IMR-90 (cell line): ENCODE measurements around the gene LINC00632. TPM values are rescaled to one million over a fixed set of nuclear protein-coding genes. Genes with fewer than 3 reads are reported as not detected.
A peak's percentile ranks its signal among the peaks of the same experiment; 100 is the strongest.

Experiments used
- ATAC-seq: fragments of 200-7000 bp; cut with Tn5 transposase; 2 replicates; pipeline ENCODE4 v1.9.1; 2020; ENCODE audit warnings: low read depth, mild to moderate bottlenecking, moderate library complexity
- Bru-seq: library from RNA; stranded (reverse); fragments of 400-500 nt; gene quantifications from one replicate; lab custom pipeline; 2021; lab: Mats Ljungman, UMichigan
- BruChase-seq, 2 experiments: library from RNA; stranded (reverse); fragments of 400-500 nt; gene quantifications; one replicate each; lab custom pipeline; 2021; lab: Mats Ljungman, UMichigan
- BruUV-seq: library from RNA; stranded (reverse); fragments of 400-500 nt; replicated peaks from 2 replicates; lab custom pipeline; 2021; lab: Mats Ljungman, UMichigan
- CTCF ChIA-PET: fragments of 300-600 bp; formaldehyde crosslinking; extraction: SDS; loops from one replicate; lab custom pipeline; 2021; ENCODE audit warnings: antibody characterized with exemption; lab: Yijun Ruan, JAX
- POLR2A ChIA-PET: fragments of 300-600 bp; sonication (Branson Sonifier 250); formaldehyde crosslinking; loops from one replicate; lab custom pipeline; 2022; ENCODE audit warnings: antibody characterized with exemption; ENCODE audit not compliant: unreplicated experiment; lab: Charles Lee
- DNase-seq: peaks from one replicate; pipeline ENCODE4 v3.0.0; 2013
- H2AFZ ChIP-seq: replicated peaks from 2 replicates; pipeline ENCODE3; 2013; ENCODE audit warnings: low read length, mild to moderate bottlenecking; ENCODE audit not compliant: poor library complexity
- H2AK5ac ChIP-seq: 2 replicates; pipeline ENCODE4 v1.6.1; 2013; ENCODE audit warnings: low read depth, low read length, inconsistent platforms
- H2AK9ac ChIP-seq: replicated peaks from 2 replicates; pipeline ENCODE3; 2013; ENCODE audit warnings: mild to moderate bottlenecking, low read depth, low read length, moderate library complexity; ENCODE audit not compliant: poor library complexity
- H2BK120ac ChIP-seq: 2 replicates; pipeline ENCODE4 v1.6.1; 2013; ENCODE audit warnings: low read depth, low read length, inconsistent platforms
- H2BK15ac ChIP-seq: 3 replicates; pipeline ENCODE4 v1.6.1; 2013; ENCODE audit warnings: low read depth, low read length, inconsistent platforms
- H2BK20ac ChIP-seq: 2 replicates; pipeline ENCODE4 v1.6.1; 2013; ENCODE audit warnings: low read depth, mild to moderate bottlenecking, inconsistent platforms, low read length, moderate library complexity
- H2BK5ac ChIP-seq: 2 replicates; pipeline ENCODE4 v1.6.1; 2013; ENCODE audit warnings: mild to moderate bottlenecking, low read depth, low read length, inconsistent platforms; ENCODE audit not compliant: poor library complexity, severe bottlenecking
- H3K14ac ChIP-seq: replicated peaks from 2 replicates; pipeline ENCODE4 v1.6.1; 2013; ENCODE audit warnings: low read depth, low read length, inconsistent platforms
- H3K18ac ChIP-seq: 2 replicates; pipeline ENCODE4 v1.6.1; 2013; ENCODE audit warnings: low read depth, low read length, control low read depth
- H3K23ac ChIP-seq: 2 replicates; pipeline ENCODE4 v1.6.1; 2013; ENCODE audit warnings: low read depth, low read length, inconsistent platforms
- H3K27ac ChIP-seq: 2 replicates; pipeline ENCODE4 v1.5.1; 2013; ENCODE audit warnings: mild to moderate bottlenecking, control low read depth, low read length; ENCODE audit not compliant: insufficient read depth
- H3K27me3 ChIP-seq: 2 replicates; pipeline ENCODE4 v1.6.1; 2013; ENCODE audit warnings: low read length; ENCODE audit not compliant: control insufficient read depth, insufficient read depth
- H3K36me3 ChIP-seq: 2 replicates; pipeline ENCODE4 v1.6.1; 2013; ENCODE audit warnings: low read length, mixed read lengths; ENCODE audit not compliant: control insufficient read depth, insufficient read depth
- H3K4ac ChIP-seq: 2 replicates; pipeline ENCODE4 v1.6.1; 2013; ENCODE audit warnings: low read depth, low read length, inconsistent platforms
- H3K4me1 ChIP-seq: 2 replicates; pipeline ENCODE4 v1.6.1; 2013; ENCODE audit warnings: low read length, mixed read lengths; ENCODE audit not compliant: control insufficient read depth, insufficient read depth
- H3K4me2 ChIP-seq: 2 replicates; pipeline ENCODE4 v1.6.1; 2013; ENCODE audit warnings: low read depth, mild to moderate bottlenecking, control low read depth, low read length, moderate library complexity
- H3K4me3 ChIP-seq: 2 replicates; pipeline ENCODE4 v1.5.1; 2013; ENCODE audit warnings: low read depth, mild to moderate bottlenecking, control low read depth, low read length, moderate library complexity; ENCODE audit not compliant: insufficient read depth
- H3K56ac ChIP-seq: 2 replicates; pipeline ENCODE4 v1.6.1; 2013; ENCODE audit warnings: low read length, inconsistent platforms; ENCODE audit not compliant: insufficient read depth; ENCODE audit errors: extremely low read depth
- H3K79me1 ChIP-seq, 2 experiments: 2 replicates each; pipeline ENCODE4 v1.6.1; 2013; ENCODE audit warnings: low read length in 2 of 2, inconsistent platforms in 1 of 2, low read depth in 1 of 2
- H3K9ac ChIP-seq: 2 replicates; pipeline ENCODE4 v1.6.1; 2013; ENCODE audit warnings: low read depth, low read length, control low read depth
- H3K9me1 ChIP-seq: 2 replicates; pipeline ENCODE4 v1.6.1; 2013; ENCODE audit warnings: low read length, inconsistent platforms; ENCODE audit not compliant: insufficient read depth
- H3K9me3 ChIP-seq: 2 replicates; pipeline ENCODE4 v1.6.1; 2013; ENCODE audit warnings: low read length; ENCODE audit not compliant: control insufficient read depth, insufficient read depth
- H4K20me1 ChIP-seq: 2 replicates; pipeline ENCODE4 v1.6.1; 2013; ENCODE audit warnings: low read length, inconsistent platforms; ENCODE audit not compliant: insufficient read depth
- H4K5ac ChIP-seq: 2 replicates; pipeline ENCODE4 v1.6.1; 2013; ENCODE audit warnings: mild to moderate bottlenecking, low read depth, low read length, control low read depth
- H4K8ac ChIP-seq, 2 experiments: 2 replicates each; pipeline ENCODE4 v1.6.1; 2013; ENCODE audit warnings: low read depth in 2 of 2, low read length in 2 of 2, control low read depth in 1 of 2, inconsistent platforms in 1 of 2
- H4K91ac ChIP-seq: 2 replicates; pipeline ENCODE4 v1.6.1; 2013; ENCODE audit warnings: low read depth, low read length, inconsistent platforms; ENCODE audit not compliant: insufficient read depth
- BHLHE40 ChIP-seq: fragments of 150-350 bp; IDR thresholded peaks from 2 replicates; pipeline ENCODE4 v1.6.1; 2016; ENCODE audit warnings: mild to moderate bottlenecking, low read depth, low read length
- CEBPB ChIP-seq: IDR thresholded peaks from 2 replicates; pipeline ENCODE4 v1.6.1; 2012; ENCODE audit warnings: low read depth, low read length, improper control_type of control experiment
- CHD1 ChIP-seq: IDR thresholded peaks from 2 replicates; pipeline ENCODE4 v1.6.1; 2012; ENCODE audit warnings: low read depth, low read length, improper control_type of control experiment
- FOS ChIP-seq: fragments of 150-350 bp; IDR thresholded peaks from 2 replicates; pipeline ENCODE4 v1.6.1; 2016; ENCODE audit warnings: low read depth, low read length
- MAFK ChIP-seq: IDR thresholded peaks from 2 replicates; pipeline ENCODE4 v1.6.1; 2012; ENCODE audit warnings: low read depth, low read length, improper control_type of control experiment
- MAZ ChIP-seq: IDR thresholded peaks from 2 replicates; pipeline ENCODE4 v1.6.1; 2012; ENCODE audit warnings: low read depth, mild to moderate bottlenecking, low read length, improper control_type of control experiment, moderate library complexity, borderline replicate concordance
- MXI1 ChIP-seq: IDR thresholded peaks from 2 replicates; pipeline ENCODE4 v1.6.1; 2012; ENCODE audit warnings: low read depth, mild to moderate bottlenecking, low read length, moderate library complexity, borderline replicate concordance
- NFE2L2 ChIP-seq: fragments of 150-350 bp; IDR thresholded peaks from 2 replicates; pipeline ENCODE4 v1.6.1; 2016; ENCODE audit warnings: low read depth, mild to moderate bottlenecking, low read length
- POLR2A ChIP-seq: IDR thresholded peaks from 2 replicates; pipeline ENCODE4 v1.6.1; 2012; ENCODE audit warnings: mild to moderate bottlenecking, low read depth, low read length
- RAD21 ChIP-seq: IDR thresholded peaks from 2 replicates; pipeline ENCODE4 v1.6.1; 2012; ENCODE audit warnings: low read length, improper control_type of control experiment
- RFX5 ChIP-seq: IDR thresholded peaks from 2 replicates; pipeline ENCODE4 v1.8.0; 2012; ENCODE audit warnings: low read depth, mild to moderate bottlenecking, low read length, moderate library complexity
- SMC3 ChIP-seq: fragments of 150-350 bp; IDR thresholded peaks from 2 replicates; pipeline ENCODE4 v1.6.1; 2016; ENCODE audit warnings: low read depth, mild to moderate bottlenecking, antibody characterized with exemption, low read length, moderate library complexity
- WGBS, 2 experiments: methylation state at CpG; one replicate each; pipeline versions ENCODE4 v1.1.5 to v1.1.7; 2013; ENCODE audit warnings: missing lambda C conversion rate in 2 of 2; ENCODE audit not compliant: insufficient read length in 1 of 2; ENCODE audit errors: extremely low coverage in 2 of 2; 5-methylcytosine and 5-hydroxymethylcytosine counted together
- dilution Hi-C: fragments of 300-500 bp; cut with HindIII; formaldehyde crosslinking; loops from one replicate; pipeline ENCODE4 v1.14.3; 2018; ENCODE audit warnings: low sequenced_read_pairs; ENCODE audit not compliant: unreplicated experiment
- in situ Hi-C: fragments of 300-500 bp; cut with MboI; formaldehyde crosslinking; loops from 3 replicates; pipeline ENCODE4 v1.14.3; 2019; ENCODE audit warnings: low sequenced_read_pairs, inconsistent platforms, mixed read lengths
- intact Hi-C: fragments of 100-400 bp; cut with micrococcal nuclease; formaldehyde crosslinking; loops from 2 replicates; pipeline ENCODE4 v1.10.0; 2022
- long read RNA-seq: library from polyadenylated mRNA; unstranded; transcript quantifications from one replicate; pipeline ENCODE4 v2.0.0, GENCODE V29; 2021; ENCODE audit not compliant: unreplicated experiment
- polyA plus RNA-seq, 3 experiments: library from polyadenylated mRNA; depleted of rRNA; stranded (reverse); fragments of >200 nt; gene quantifications; 2 replicates each; pipeline ENCODE4 v1.2.3, GENCODE V29; 2012; ENCODE audit warnings: low replicate concordance in 1 of 3
- total RNA-seq: library from RNA; depleted of rRNA; stranded (reverse); fragments of >200 nt; gene quantifications from 2 replicates; pipeline ENCODE4 v1.2.3, GENCODE V29; 2012; rRNA removed
- TF ChIP-seq, protein P1 (sequence below): fragments of 150-350 bp; IDR thresholded peaks from 2 replicates; pipeline ENCODE4 v1.6.1; 2017; ENCODE audit warnings: mild to moderate bottlenecking, antibody characterized with exemption, low read length, low read depth
- TF ChIP-seq, protein P2 (sequence below): fragments of 150-350 bp; IDR thresholded peaks from 2 replicates; pipeline ENCODE4 v1.6.1; 2016; ENCODE audit warnings: low read depth, mild to moderate bottlenecking, low read length, moderate library complexity, borderline replicate concordance
- TF ChIP-seq, protein P3 (sequence below): conservative IDR thresholded peaks from 2 replicates; pipeline ENCODE4 v1.5.1; 2012; ENCODE audit warnings: mild to moderate bottlenecking, low read depth, low read length, improper control_type of control experiment

The LINC00632 gene
- total RNA-seq (6.4 and 7.2 TPM in 2 replicates), polyA plus RNA-seq (2012; rRNA removed) (21.9 and 25.0 TPM in 2 replicates), Bru-seq, nascent RNA (percentile 53 among the genes with signal in this experiment), BruChase-seq, experiment 1, labeled RNA remaining after a 6-hour chase (percentile 56 among the genes with signal in this experiment), BruChase-seq, experiment 2, labeled RNA remaining after a 2-hour chase (percentile 55 among the genes with signal in this experiment)
- polyA plus RNA-seq (2012; cell fraction: cytosol; rRNA removed) = 8.1 and 9.9 TPM in 2 replicates
- polyA plus RNA-seq (2012; cell fraction: nucleus; rRNA removed; ENCODE audit: low replicate concordance) = 4.3 and 24.0 TPM in 2 replicates
- long read RNA-seq, partial matches to known transcripts = 0 of 3 reads
- long read RNA-seq, other reads (novel, unspliced or antisense) = 0 of 3 reads

DNA sequence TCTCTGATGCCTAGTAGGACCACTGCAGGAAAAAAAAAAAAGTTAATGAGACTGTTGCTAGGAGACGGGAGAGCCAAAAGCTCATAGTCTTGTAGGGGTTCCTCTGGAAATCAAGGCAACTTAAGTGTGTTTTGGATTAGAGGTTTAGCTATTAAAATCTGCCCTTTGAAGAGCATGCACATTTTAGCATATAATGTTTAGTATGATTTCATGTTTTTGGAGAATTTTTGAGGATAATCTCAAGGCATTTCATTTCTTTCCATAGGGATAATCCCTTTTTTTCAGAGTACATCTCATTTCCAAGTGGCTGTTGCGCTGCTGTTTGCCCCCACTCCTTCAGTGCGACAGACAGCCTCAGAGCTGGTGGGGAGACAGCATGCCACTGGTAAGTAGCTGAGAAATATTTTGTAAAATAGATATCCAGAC lies at the start of gene LINC00632:
Gene LINC00632 (plus strand): TSS at position 339 of the 426 bp plus-strand sequence.
- WGBS, 2 experiments = no CpG with 5 or more reads among the region's 3 CpGs
- Histone ChIP-seq H4K91ac (no peak within 1 kb of the TSS), H4K5ac (no peak within 1 kb of the TSS), H3K4me1 (no peaks in the 10 kb centered on the region), H3K4ac (no peak within 1 kb of the TSS), H3K27ac (no peak within 1 kb of the TSS), H4K8ac (no peak within 1 kb of the TSS), H4K20me1 (no peaks in the 10 kb centered on the region), H2BK5ac (no peak within 1 kb of the TSS), H3K18ac (no peak within 1 kb of the TSS), H3K23ac (no peak within 1 kb of the TSS), H2AFZ (no peak within 1 kb of the TSS), H3K9me1 (no peaks in the 10 kb centered on the region), H3K9me3 (no peaks in the 10 kb centered on the region), H2AK5ac (no peak within 1 kb of the TSS), H3K4me3 (no peak within 1 kb of the TSS), H3K36me3 (no peaks in the 10 kb centered on the region), H3K27me3 (no peaks in the 10 kb centered on the region), H2AK9ac (no peak within 1 kb of the TSS), H3K79me1 (no peaks in the 10 kb centered on the region), H3K14ac (no peak within 1 kb of the TSS), H2BK15ac (no peak within 1 kb of the TSS), H3K56ac (no peak within 1 kb of the TSS), H2BK120ac (no peak within 1 kb of the TSS), H3K4me2 (no peak within 1 kb of the TSS), H2BK20ac (no peak within 1 kb of the TSS), H3K9ac (no peak within 1 kb of the TSS)
- POLR2A ChIA-PET = no interaction called here
- dilution Hi-C loops = no loop called here
- DNase-seq = no peak
- CTCF ChIA-PET = interaction anchor here (0.6 to 1.2 kb wide), 2 partner anchors 24 to 133 kb away, joined by 3 read pairs; no protein-coding TSS in a partner anchor
- BruUV-seq = no TSS peak
- ATAC-seq = no peak
- intact Hi-C loops = no loop called here
- in situ Hi-C loops = no loop called here
- TF ChIP-seq FOS = no peak
- no peak for TF ChIP-seq SMC3
- no peak for TF ChIP-seq CEBPB
- no peak for TF ChIP-seq MAZ
- TF ChIP-seq, protein P1, sequence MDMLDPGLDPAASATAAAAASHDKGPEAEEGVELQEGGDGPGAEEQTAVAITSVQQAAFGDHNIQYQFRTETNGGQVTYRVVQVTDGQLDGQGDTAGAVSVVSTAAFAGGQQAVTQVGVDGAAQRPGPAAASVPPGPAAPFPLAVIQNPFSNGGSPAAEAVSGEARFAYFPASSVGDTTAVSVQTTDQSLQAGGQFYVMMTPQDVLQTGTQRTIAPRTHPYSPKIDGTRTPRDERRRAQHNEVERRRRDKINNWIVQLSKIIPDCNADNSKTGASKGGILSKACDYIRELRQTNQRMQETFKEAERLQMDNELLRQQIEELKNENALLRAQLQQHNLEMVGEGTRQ = no peak
- TF ChIP-seq, protein P2, sequence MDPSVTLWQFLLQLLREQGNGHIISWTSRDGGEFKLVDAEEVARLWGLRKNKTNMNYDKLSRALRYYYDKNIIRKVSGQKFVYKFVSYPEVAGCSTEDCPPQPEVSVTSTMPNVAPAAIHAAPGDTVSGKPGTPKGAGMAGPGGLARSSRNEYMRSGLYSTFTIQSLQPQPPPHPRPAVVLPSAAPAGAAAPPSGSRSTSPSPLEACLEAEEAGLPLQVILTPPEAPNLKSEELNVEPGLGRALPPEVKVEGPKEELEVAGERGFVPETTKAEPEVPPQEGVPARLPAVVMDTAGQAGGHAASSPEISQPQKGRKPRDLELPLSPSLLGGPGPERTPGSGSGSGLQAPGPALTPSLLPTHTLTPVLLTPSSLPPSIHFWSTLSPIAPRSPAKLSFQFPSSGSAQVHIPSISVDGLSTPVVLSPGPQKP = no peak
- no peak for TF ChIP-seq NFE2L2
- no peak for TF ChIP-seq MAFK
- TF ChIP-seq, protein P3, sequence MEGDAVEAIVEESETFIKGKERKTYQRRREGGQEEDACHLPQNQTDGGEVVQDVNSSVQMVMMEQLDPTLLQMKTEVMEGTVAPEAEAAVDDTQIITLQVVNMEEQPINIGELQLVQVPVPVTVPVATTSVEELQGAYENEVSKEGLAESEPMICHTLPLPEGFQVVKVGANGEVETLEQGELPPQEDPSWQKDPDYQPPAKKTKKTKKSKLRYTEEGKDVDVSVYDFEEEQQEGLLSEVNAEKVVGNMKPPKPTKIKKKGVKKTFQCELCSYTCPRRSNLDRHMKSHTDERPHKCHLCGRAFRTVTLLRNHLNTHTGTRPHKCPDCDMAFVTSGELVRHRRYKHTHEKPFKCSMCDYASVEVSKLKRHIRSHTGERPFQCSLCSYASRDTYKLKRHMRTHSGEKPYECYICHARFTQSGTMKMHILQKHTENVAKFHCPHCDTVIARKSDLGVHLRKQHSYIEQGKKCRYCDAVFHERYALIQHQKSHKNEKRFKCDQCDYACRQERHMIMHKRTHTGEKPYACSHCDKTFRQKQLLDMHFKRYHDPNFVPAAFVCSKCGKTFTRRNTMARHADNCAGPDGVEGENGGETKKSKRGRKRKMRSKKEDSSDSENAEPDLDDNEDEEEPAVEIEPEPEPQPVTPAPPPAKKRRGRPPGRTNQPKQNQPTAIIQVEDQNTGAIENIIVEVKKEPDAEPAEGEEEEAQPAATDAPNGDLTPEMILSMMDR = no peak
- no peak for TF ChIP-seq CHD1
- no peak for TF ChIP-seq RFX5
- no peak for TF ChIP-seq BHLHE40
- TF ChIP-seq RAD21 = no peak
- TF ChIP-seq POLR2A = no peak
- TF ChIP-seq MXI1 = no peak
